ENCODE results near the gene BACH1. TPM values are rescaled to one million over a fixed set of nuclear protein-coding genes. Genes with fewer than 3 reads are reported as not detected.

BACH1 gene
- total RNA-seq, 1 experiment from 2014 or later = 30.3 TPM

- DNase-seq (ENCODE audit: low spot score) = no peak
Measured at GRCh38 chr21:29313662-29314408, 15.1 kb downstream of the BACH1 start.

GRCh38 chr21:29315131-29315749, 16.5 kb downstream of the BACH1 start:
- no peak for DNase-seq (ENCODE audit: low spot score)

- DNase-seq (ENCODE audit: low spot score) = no peak
Measured at GRCh38 chr21:29316029-29316742, 17.5 kb downstream of the BACH1 start.

GRCh38 chr21:29316806-29317205, 18.1 kb downstream of the BACH1 start:
- no peak for DNase-seq (ENCODE audit: low spot score)

GRCh38 chr21:29318354-29318753, 19.6 kb downstream of the BACH1 start:
- DNase-seq (ENCODE audit: low spot score) = no peak

GRCh38 chr21:29320031-29320430, 21.3 kb downstream of the BACH1 start:
- DNase-seq (ENCODE audit: low spot score) = no peak

GRCh38 chr21:29321217-29321616, 22.5 kb downstream of the BACH1 start:
- DNase-seq (ENCODE audit: low spot score) = no peak

GRCh38 chr21:29321932-29322928, 23.5 kb downstream of the BACH1 start:
- DNase-seq (ENCODE audit: low spot score) = no peak

GRCh38 chr21:29323189-29323588, 24.5 kb downstream of the BACH1 start:
- DNase-seq (ENCODE audit: low spot score) = no peak

GRCh38 chr21:29326914-29327554, 28.3 kb downstream of the BACH1 start:
- DNase-seq (ENCODE audit: low spot score) = no peak

- DNase-seq (ENCODE audit: low spot score) = no peak
Measured at GRCh38 chr21:29329406-29329805, 30.7 kb downstream of the BACH1 start.

- no peak for DNase-seq (ENCODE audit: low spot score)
Measured at GRCh38 chr21:29330797-29331196, 32.1 kb downstream of the BACH1 start.

GRCh38 chr21:29332461-29333362, 34.0 kb downstream of the BACH1 start:
- DNase-seq (ENCODE audit: low spot score) = no peak

GRCh38 chr21:29333406-29333805, 34.7 kb downstream of the BACH1 start:
- DNase-seq (ENCODE audit: low spot score) = no peak

GRCh38 chr21:29334717-29335428, 36.2 kb downstream of the BACH1 start:
- DNase-seq (ENCODE audit: low spot score) = peak; percentile 53

GRCh38 chr21:29335720-29336119, 37.0 kb downstream of the BACH1 start:
- DNase-seq (ENCODE audit: low spot score) = no peak

GRCh38 chr21:29338256-29338655, 39.5 kb downstream of the BACH1 start:
- DNase-seq (ENCODE audit: low spot score) = no peak

- no peak for DNase-seq (ENCODE audit: low spot score)
Measured at GRCh38 chr21:29340228-29340627, 41.5 kb downstream of the BACH1 start.

- DNase-seq (ENCODE audit: low spot score) = peak; percentile 59
Measured at GRCh38 chr21:29342363-29342957, 43.7 kb downstream of the BACH1 start.

All from H4 (cell line).